H1 (cell line): ENCODE data around the gene RNF149. TPM values are rescaled to one million over a fixed set of nuclear protein-coding genes. Genes with fewer than 3 reads are reported as not detected.

Experiments used
- CTCF ChIA-PET: fragments of 300-600 bp; sonication (Branson Sonifier 250); formaldehyde crosslinking; loops from one replicate; lab custom pipeline; 2021; ENCODE audit not compliant: partially characterized antibody; lab: Charles Lee
- POLR2A ChIA-PET: fragments of 300-600 bp; sonication (Branson Sonifier 250); formaldehyde crosslinking; loops from one replicate; lab custom pipeline; 2021; ENCODE audit warnings: inconsistent platforms; ENCODE audit not compliant: partially characterized antibody; lab: Charles Lee
- DNase-seq, 2 experiments: peaks; one replicate each; pipeline versions ENCODE4 v3.0.0 to v3.0.0-alpha.2; 2010 to 2022; ENCODE audit warnings: low spot score in 2 of 2, low read depth in 1 of 2, mixed read lengths in 1 of 2
- FAIRE-seq: peaks from 2 replicates; lab custom pipeline; 2011; peaks lifted over from hg19 to GRCh38; lab: Jason Lieb, UNC
- H2AFZ ChIP-seq: 2 replicates; pipeline ENCODE4 v1.8.1; 2012; ENCODE audit warnings: low read length, inconsistent platforms
- H2AK5ac ChIP-seq: 2 replicates; pipeline ENCODE4 v1.6.1; 2013; ENCODE audit warnings: low read depth, low read length
- H2BK120ac ChIP-seq: replicated peaks from 2 replicates; pipeline ENCODE3; 2013; ENCODE audit warnings: low read depth, low read length, inconsistent platforms
- H2BK12ac ChIP-seq: 2 replicates; pipeline ENCODE4 v1.6.1; 2013; ENCODE audit warnings: low read depth, low read length
- H2BK15ac ChIP-seq: 2 replicates; pipeline ENCODE4 v1.6.1; 2013; ENCODE audit warnings: low read length
- H2BK20ac ChIP-seq: 2 replicates; pipeline ENCODE4 v1.6.1; 2013; ENCODE audit warnings: low read length
- H2BK5ac ChIP-seq: 2 replicates; pipeline ENCODE4 v1.6.1; 2013; ENCODE audit warnings: low read depth, low read length
- H3K14ac ChIP-seq: 2 replicates; pipeline ENCODE4 v1.6.1; 2013; ENCODE audit warnings: inconsistent platforms; ENCODE audit not compliant: insufficient read length
- H3K18ac ChIP-seq: 2 replicates; pipeline ENCODE4 v1.6.1; 2013; ENCODE audit warnings: low read length; ENCODE audit errors: extremely low read depth
- H3K23ac ChIP-seq: 2 replicates; pipeline ENCODE4 v1.6.1; 2013; ENCODE audit warnings: inconsistent platforms; ENCODE audit not compliant: insufficient read length
- H3K23me2 ChIP-seq: 2 replicates; pipeline ENCODE4 v1.6.1; 2013; ENCODE audit warnings: low read depth, low read length
- H3K27ac ChIP-seq: 2 replicates; pipeline ENCODE4 v1.6.1; 2011; ENCODE audit warnings: low read depth, low read length, inconsistent platforms
- H3K27me3 ChIP-seq, 4 experiments: replicated peaks in 1 of 4; 1 replicate in 1 of 4; 2 replicates in 3 of 4; pipeline versions ENCODE4 v1.6.1 to v1.8.1; 2011 to 2013; ENCODE audit warnings: low read length in 3 of 4, mild to moderate bottlenecking in 3 of 4, inconsistent platforms in 2 of 4, mixed read lengths in 2 of 4, moderate library complexity in 1 of 4; ENCODE audit not compliant: control insufficient read depth in 3 of 4, insufficient read depth in 3 of 4; ENCODE audit errors: extremely low read depth in 1 of 4
- H3K36me3 ChIP-seq, 4 experiments: 2 replicates each; pipeline versions ENCODE4 v1.6.1 to v1.8.1; 2011 to 2013; ENCODE audit warnings: mild to moderate bottlenecking in 4 of 4, low read length in 3 of 4, moderate library complexity in 2 of 4, control low read depth in 1 of 4, inconsistent platforms in 1 of 4; ENCODE audit not compliant: insufficient read depth in 4 of 4, control insufficient read depth in 2 of 4
- H3K4ac ChIP-seq: replicated peaks from 2 replicates; pipeline ENCODE3; 2013; ENCODE audit warnings: low read length, low read depth, mixed read lengths, inconsistent platforms; ENCODE audit not compliant: insufficient read length
- H3K4me1 ChIP-seq, 4 experiments: replicated peaks in 1 of 4; 1 replicate in 1 of 4; 2 replicates in 3 of 4; pipeline versions ENCODE4 v1.6.1 to v1.8.1; 2011 to 2013; ENCODE audit warnings: low read length in 3 of 4, inconsistent platforms in 2 of 4, mixed read lengths in 1 of 4; ENCODE audit not compliant: insufficient read depth in 4 of 4, control insufficient read depth in 3 of 4
- H3K4me2 ChIP-seq, 2 experiments: 2 replicates each; pipeline versions ENCODE4 v1.6.1 to v1.8.1; 2011 to 2013; ENCODE audit warnings: low read depth in 2 of 2, low read length in 2 of 2, control low read depth in 1 of 2, inconsistent platforms in 1 of 2, mild to moderate bottlenecking in 1 of 2; ENCODE audit not compliant: insufficient read depth in 1 of 2
- H3K4me3 ChIP-seq, 4 experiments: fragments of 200-600, 300-600 bp in 1 of 4; sonication (generic), shearing (Covaris generic), sonication (Bioruptor Twin) in 1 of 4; 2 replicates each; pipeline versions ENCODE4 v1.5.1 to v1.8.1; 2011 to 2016; ENCODE audit warnings: low read length in 4 of 4, low read depth in 3 of 4, control low read depth in 2 of 4, inconsistent platforms in 2 of 4, mild to moderate bottlenecking in 2 of 4, mixed read lengths in 1 of 4, moderate library complexity in 1 of 4; ENCODE audit not compliant: insufficient read depth in 2 of 4; ENCODE audit errors: extremely low read depth in 1 of 4
- H3K56ac ChIP-seq: replicated peaks from 2 replicates; pipeline ENCODE3; 2013; ENCODE audit warnings: low read depth, mild to moderate bottlenecking, mixed read lengths, low read length, inconsistent platforms; ENCODE audit not compliant: insufficient read length
- H3K79me1 ChIP-seq: 2 replicates; pipeline ENCODE4 v1.6.1; 2013; ENCODE audit warnings: low read depth, low read length, control low read depth
- H3K79me2 ChIP-seq, 2 experiments: 2 replicates each; pipeline versions ENCODE4 v1.6.1 to v1.8.1; 2012 to 2013; ENCODE audit warnings: low read length in 2 of 2, mild to moderate bottlenecking in 2 of 2, inconsistent platforms in 1 of 2; ENCODE audit not compliant: insufficient read depth in 2 of 2, control insufficient read depth in 1 of 2
- H3K9ac ChIP-seq, 4 experiments: replicated peaks in 1 of 4; 1 replicate in 1 of 4; 2 replicates in 3 of 4; pipeline versions ENCODE4 v1.6.1 to v1.8.1; 2011 to 2013; ENCODE audit warnings: low read depth in 3 of 4, low read length in 3 of 4, control low read depth in 2 of 4, mild to moderate bottlenecking in 2 of 4, moderate library complexity in 2 of 4, inconsistent platforms in 1 of 4; ENCODE audit errors: extremely low read depth in 1 of 4
- H3K9me3 ChIP-seq, 2 experiments: 2 replicates each; pipeline versions ENCODE4 v1.6.1 to v1.8.1; 2012 to 2013; ENCODE audit warnings: mild to moderate bottlenecking in 2 of 2, moderate library complexity in 2 of 2, control low read depth in 1 of 2, inconsistent platforms in 1 of 2, low read depth in 1 of 2, low read length in 1 of 2, mixed read lengths in 1 of 2; ENCODE audit not compliant: insufficient read depth in 2 of 2
- H4K20me1 ChIP-seq, 2 experiments: replicated peaks in 1 of 2; 2 replicates each; pipeline versions ENCODE3 to v1.8.1; 2011 to 2013; ENCODE audit warnings: inconsistent platforms in 2 of 2, low read length in 2 of 2, mild to moderate bottlenecking in 1 of 2; ENCODE audit not compliant: insufficient read depth in 2 of 2, control insufficient read depth in 1 of 2
- H4K5ac ChIP-seq: 2 replicates; pipeline ENCODE4 v1.6.1; 2013; ENCODE audit warnings: low read length, low read depth, mixed read lengths, inconsistent platforms; ENCODE audit not compliant: insufficient read length
- H4K8ac ChIP-seq: 2 replicates; pipeline ENCODE4 v1.8.0; 2013; ENCODE audit warnings: mild to moderate bottlenecking, moderate library complexity, low read length, inconsistent platforms; ENCODE audit not compliant: insufficient read depth; ENCODE audit errors: extremely low read depth
- H4K91ac ChIP-seq: replicated peaks from 2 replicates; pipeline ENCODE3; 2013; ENCODE audit warnings: low read length, mixed read lengths, inconsistent platforms; ENCODE audit not compliant: insufficient read length
- BRCA1 ChIP-seq: IDR thresholded peaks from 2 replicates; pipeline ENCODE4 v1.6.1; 2012; ENCODE audit warnings: low read depth, low read length, improper control_type of control experiment
- EZH2 ChIP-seq: fragments of 200-600 bp; sonication (generic); IDR thresholded peaks from 2 replicates; pipeline ENCODE4 v1.7.1; 2012; ENCODE audit warnings: low read depth, mild to moderate bottlenecking, moderate library complexity, low read length, inconsistent platforms; ENCODE audit not compliant: severe bottlenecking
- NANOG ChIP-seq: IDR thresholded peaks from 2 replicates; pipeline ENCODE4 v1.6.1; 2011; ENCODE audit warnings: low read length, low read depth, mild to moderate bottlenecking, inconsistent platforms; ENCODE audit not compliant: insufficient read depth, poor library complexity, severe bottlenecking
- POLR2A ChIP-seq, 2 experiments: IDR thresholded peaks; 1 replicate in 1 of 2; 2 replicates in 1 of 2; pipeline ENCODE4 v1.6.1; 2011; ENCODE audit warnings: low read depth in 2 of 2, low read length in 2 of 2, mild to moderate bottlenecking in 2 of 2; ENCODE audit errors: control extremely low read depth in 1 of 2
- SP4 ChIP-seq: IDR thresholded peaks from 2 replicates; pipeline ENCODE4 v1.6.1; 2012; ENCODE audit warnings: low read length, inconsistent platforms
- SUZ12 ChIP-seq: fragments of 200-600 bp; sonication (generic); IDR thresholded peaks from 2 replicates; pipeline ENCODE4 v1.6.1; 2012; ENCODE audit warnings: mild to moderate bottlenecking, inconsistent platforms, low read length, moderate library complexity, mixed read lengths
- TAF7 ChIP-seq: optimal IDR thresholded peaks from 2 replicates; pipeline ENCODE3; 2011; ENCODE audit warnings: low read depth, mild to moderate bottlenecking, inconsistent platforms, low read length, moderate library complexity, borderline replicate concordance
- polyA plus RNA-seq, 7 experiments: library from polyadenylated mRNA; depleted of rRNA in 3 of 7; stranded (reverse) in 5 of 7; unstranded in 2 of 7; fragments of >200 nt in 5 of 7; fragments of 200-250 nt in 2 of 7; gene quantifications; 1 replicate in 5 of 7; 2 replicates in 1 of 7; 4 replicates in 1 of 7; pipeline versions ENCODE4 v1.2.1 to v1.2.3, GENCODE V29; 2011 to 2013; ENCODE audit warnings: missing spikeins in 2 of 7, mixed read lengths in 2 of 7
- total RNA-seq: library from RNA; stranded (reverse); fragmentation: NEBNext Ultra II Directional; extraction: Animal tissue kit (Norgen Biotek cat#: 25700); gene quantifications from 2 replicates; pipeline ENCODE4 v1.2.1, GENCODE V29; 2021

RNF149 gene
- total and polyA plus RNA-seq, 2 of the 8 experiments (the other 6 are each of a cell fraction or from before 2014, with no cell fraction given): 16.6 to 28.2 TPM

DNA sequence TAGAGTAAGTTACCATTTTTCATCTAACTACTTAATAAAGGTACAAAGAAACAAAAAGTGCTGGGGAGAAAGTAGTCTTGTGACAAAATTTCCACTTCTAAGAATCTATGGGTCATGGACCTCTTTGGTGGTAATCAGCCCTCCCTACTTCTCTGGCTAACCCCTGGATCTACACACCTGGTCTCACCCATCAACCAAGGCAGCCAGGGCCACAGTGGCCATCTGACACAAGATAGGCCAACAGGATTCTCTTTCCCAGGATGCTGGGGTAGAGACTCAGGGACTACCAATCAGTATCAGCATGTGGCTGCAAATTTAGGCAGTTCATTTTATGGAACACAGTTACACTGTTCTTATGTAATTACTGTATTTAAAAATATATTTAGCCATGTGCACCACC lies 17.8 kb downstream of the RNF149 start:
- H3K18ac ChIP-seq: no peak overlapping the region
- H3K4me1 ChIP-seq: no peaks in the 10 kb centered on the region
- CTCF ChIA-PET: interaction anchor here (0.6 kb wide), 1 partner anchor 71 kb away, joined by 5 read pairs; no protein-coding TSS in a partner anchor

More for the DNA sequence above, 17.8 kb downstream of the RNF149 start:
- no peak overlapping the region for H3K14ac ChIP-seq
- H2BK12ac ChIP-seq: no peak overlapping the region
- H3K79me2 ChIP-seq: peaks cover 0 to 1% of the 10 kb centered on the region in 2 experiments; a peak in 3 of 4 replicates
- no peak overlapping the region for H3K4me2 ChIP-seq
- H4K20me1 ChIP-seq: peaks cover 0 to under 1% of the 10 kb centered on the region in 2 experiments
- no peak overlapping the region for H2AK5ac ChIP-seq
- no peak overlapping the region for H3K4ac ChIP-seq
- H4K91ac ChIP-seq: no peak overlapping the region
- H2BK120ac ChIP-seq: no peak overlapping the region
- no peak overlapping the region for H2AFZ ChIP-seq
- no peak overlapping the region for H3K56ac ChIP-seq
- H4K5ac ChIP-seq: no peak overlapping the region
- POLR2A ChIA-PET: no interaction called here
- peaks cover under 1% of the 10 kb centered on the region for H3K79me1 ChIP-seq
- H3K23ac ChIP-seq: no peak overlapping the region
- no peak overlapping the region for H2BK20ac ChIP-seq
- H3K23me2 ChIP-seq: no peaks in the 10 kb centered on the region
- no peak overlapping the region for H4K8ac ChIP-seq
- H2BK15ac ChIP-seq: no peak overlapping the region
- no peak overlapping the region for H2BK5ac ChIP-seq
- TF ChIP-seq NANOG (no peak), POLR2A (IDR thresholded peaks at IDR 0.05; ENCODE audit: control extremely low read depth in 1 of 2, low read depth in 2 of 2, low read length in 2 of 2) (no peak), TAF7 (no peak), BRCA1 (no peak), SUZ12 (no peak), SP4 (no peak), EZH2 (no peak)
- no peak overlapping the region for H3K4me3 ChIP-seq
- DNase-seq (no peak), FAIRE-seq (no peak)
- H3K36me3 ChIP-seq: peaks cover 0 to 39% (median 5%) of the 10 kb centered on the region in 4 experiments; a peak in 5 of 8 replicates
- no peak overlapping the region for H3K9ac ChIP-seq
- H3K27me3 ChIP-seq: no peaks in the 10 kb centered on the region
- no peak overlapping the region for H3K27ac ChIP-seq
- H3K9me3 ChIP-seq: no peaks in the 10 kb centered on the region
